Left ventricle myocardium inferior (tissue), 1 donor: ENCODE results near the gene PRM3. TPM values are rescaled to one million over a fixed set of nuclear protein-coding genes. Genes with fewer than 3 reads are reported as not detected.

Experiments used
- DNase-seq: peaks from one replicate; pipeline ENCODE4 v3.0.0-alpha.2; 2020
- H3K27ac ChIP-seq: fragments of 200-600 bp; replicated peaks from 2 replicates; pipeline ENCODE4 v1.8.0; 2021
- H3K27me3 ChIP-seq: fragments of 200-600 bp; 2 replicates; pipeline ENCODE4 v1.8.0; 2021; ENCODE audit warnings: low read depth
- H3K36me3 ChIP-seq: fragments of 200-600 bp; 2 replicates; pipeline ENCODE4 v1.8.0; 2021
- H3K4me1 ChIP-seq: fragments of 200-600 bp; 2 replicates; pipeline ENCODE4 v1.8.0; 2021
- H3K4me3 ChIP-seq: fragments of 200-600 bp; 2 replicates; pipeline ENCODE4 v1.8.0; 2021; ENCODE audit warnings: mild to moderate bottlenecking, moderate library complexity
- H3K9me3 ChIP-seq: fragments of 200-600 bp; replicated peaks from 2 replicates; pipeline ENCODE4 v1.8.0; 2021
- intact Hi-C: fragments of 100-400 bp; cut with micrococcal nuclease; formaldehyde crosslinking; loops from one replicate; pipeline ENCODE4 v1.11.0; 2022
- total RNA-seq: library from RNA; stranded (reverse); fragmentation: NEBNext Ultra II Directional; extraction: Animal tissue kit (Norgen Biotek cat#: 25700); gene quantifications from one replicate; pipeline ENCODE4 v1.2.1, GENCODE V29; 2021
- TF ChIP-seq, protein P1 (sequence below): fragments of 200-600 bp; IDR thresholded peaks from 2 replicates; pipeline ENCODE4 v1.8.0; 2021; ENCODE audit warnings: antibody characterized with exemption, mild to moderate bottlenecking, borderline replicate concordance
- donor health status: DM: no; HTN: yes; CAD: no; lungs with severe emphysema.

PRM3 gene
- total RNA-seq, 1 donor from 2014 or later: not detected

DNA sequence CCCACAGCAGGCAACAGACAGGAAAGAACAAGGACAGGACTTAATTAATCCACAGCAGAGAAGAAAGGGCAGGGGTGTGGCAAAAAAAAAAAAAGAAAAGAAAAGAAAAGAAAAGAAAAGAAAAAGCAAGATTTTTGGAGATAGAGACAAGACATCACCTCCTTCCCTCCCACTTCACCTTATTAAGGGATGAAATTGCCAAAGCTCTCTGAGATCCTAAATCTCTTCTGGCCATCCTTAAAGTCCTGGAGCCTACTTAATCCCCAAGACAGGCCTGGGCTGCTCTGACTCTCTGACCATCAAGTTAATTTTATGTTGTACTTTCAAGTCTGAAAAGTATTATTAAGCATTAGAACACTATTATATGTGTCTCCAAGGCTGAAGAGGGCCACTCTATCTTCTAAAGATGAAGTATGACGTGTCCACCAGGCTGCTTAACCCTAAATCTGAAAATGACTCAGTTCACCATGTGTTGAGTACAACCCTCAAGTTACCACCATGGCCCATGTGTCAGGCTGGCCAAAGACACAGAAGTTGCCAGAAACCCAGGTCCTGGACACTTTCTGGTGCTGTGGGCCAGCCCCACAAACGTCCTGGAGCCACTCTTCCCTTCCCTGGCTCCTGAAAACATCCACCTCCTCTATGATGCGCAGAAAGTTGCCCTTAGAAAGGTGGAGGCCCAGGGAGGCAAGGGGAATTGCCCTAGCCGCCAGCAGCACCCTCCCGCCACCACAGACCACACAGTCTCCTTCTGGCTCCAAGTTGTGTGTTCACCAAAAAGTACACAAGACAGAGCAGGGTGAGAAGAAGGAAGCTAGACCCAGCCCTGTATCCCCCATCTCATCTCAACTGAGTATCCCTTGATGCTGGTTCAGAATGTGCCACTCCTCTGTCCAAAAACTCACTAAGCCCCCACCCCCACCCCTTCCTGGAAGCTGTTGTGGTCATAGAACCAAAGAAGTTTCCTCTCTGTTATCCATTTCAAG is 20.1 kb downstream of the PRM3 start:
- DNase-seq: no peak
- intact Hi-C loops: loop anchor here (10.0 kb wide), 1 partner anchor 101 kb away; no protein-coding TSS in a partner anchor
- H3K4me3 ChIP-seq: peak overlapping the region; percentile 90
- H3K9me3 ChIP-seq: no peaks in the 10 kb centered on the region
- H3K4me1 ChIP-seq: peaks cover 44% of the 10 kb centered on the region
- H3K36me3 ChIP-seq: no peaks in the 10 kb centered on the region
- H3K27ac ChIP-seq: no peak overlapping the region
- H3K27me3 ChIP-seq: no peaks in the 10 kb centered on the region
- TF ChIP-seq, protein P1, sequence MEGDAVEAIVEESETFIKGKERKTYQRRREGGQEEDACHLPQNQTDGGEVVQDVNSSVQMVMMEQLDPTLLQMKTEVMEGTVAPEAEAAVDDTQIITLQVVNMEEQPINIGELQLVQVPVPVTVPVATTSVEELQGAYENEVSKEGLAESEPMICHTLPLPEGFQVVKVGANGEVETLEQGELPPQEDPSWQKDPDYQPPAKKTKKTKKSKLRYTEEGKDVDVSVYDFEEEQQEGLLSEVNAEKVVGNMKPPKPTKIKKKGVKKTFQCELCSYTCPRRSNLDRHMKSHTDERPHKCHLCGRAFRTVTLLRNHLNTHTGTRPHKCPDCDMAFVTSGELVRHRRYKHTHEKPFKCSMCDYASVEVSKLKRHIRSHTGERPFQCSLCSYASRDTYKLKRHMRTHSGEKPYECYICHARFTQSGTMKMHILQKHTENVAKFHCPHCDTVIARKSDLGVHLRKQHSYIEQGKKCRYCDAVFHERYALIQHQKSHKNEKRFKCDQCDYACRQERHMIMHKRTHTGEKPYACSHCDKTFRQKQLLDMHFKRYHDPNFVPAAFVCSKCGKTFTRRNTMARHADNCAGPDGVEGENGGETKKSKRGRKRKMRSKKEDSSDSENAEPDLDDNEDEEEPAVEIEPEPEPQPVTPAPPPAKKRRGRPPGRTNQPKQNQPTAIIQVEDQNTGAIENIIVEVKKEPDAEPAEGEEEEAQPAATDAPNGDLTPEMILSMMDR: no peak

GRCh38 chr16:11252482-11252931 is 20.9 kb downstream of the PRM3 start:
- Histone ChIP-seq H3K9me3 (no peaks in the 10 kb centered on the region), H3K36me3 (no peaks in the 10 kb centered on the region), H3K27me3 (no peaks in the 10 kb centered on the region), H3K27ac (no peak overlapping the region), H3K4me1 (peaks cover 39% of the 10 kb centered on the region), H3K4me3 (no peak overlapping the region)
- DNase-seq: no peak
- TF ChIP-seq, protein P1: no peak
- intact Hi-C loops: loop anchor here (10.0 kb wide), 1 partner anchor 102 kb away; no protein-coding TSS in a partner anchor

DNA sequence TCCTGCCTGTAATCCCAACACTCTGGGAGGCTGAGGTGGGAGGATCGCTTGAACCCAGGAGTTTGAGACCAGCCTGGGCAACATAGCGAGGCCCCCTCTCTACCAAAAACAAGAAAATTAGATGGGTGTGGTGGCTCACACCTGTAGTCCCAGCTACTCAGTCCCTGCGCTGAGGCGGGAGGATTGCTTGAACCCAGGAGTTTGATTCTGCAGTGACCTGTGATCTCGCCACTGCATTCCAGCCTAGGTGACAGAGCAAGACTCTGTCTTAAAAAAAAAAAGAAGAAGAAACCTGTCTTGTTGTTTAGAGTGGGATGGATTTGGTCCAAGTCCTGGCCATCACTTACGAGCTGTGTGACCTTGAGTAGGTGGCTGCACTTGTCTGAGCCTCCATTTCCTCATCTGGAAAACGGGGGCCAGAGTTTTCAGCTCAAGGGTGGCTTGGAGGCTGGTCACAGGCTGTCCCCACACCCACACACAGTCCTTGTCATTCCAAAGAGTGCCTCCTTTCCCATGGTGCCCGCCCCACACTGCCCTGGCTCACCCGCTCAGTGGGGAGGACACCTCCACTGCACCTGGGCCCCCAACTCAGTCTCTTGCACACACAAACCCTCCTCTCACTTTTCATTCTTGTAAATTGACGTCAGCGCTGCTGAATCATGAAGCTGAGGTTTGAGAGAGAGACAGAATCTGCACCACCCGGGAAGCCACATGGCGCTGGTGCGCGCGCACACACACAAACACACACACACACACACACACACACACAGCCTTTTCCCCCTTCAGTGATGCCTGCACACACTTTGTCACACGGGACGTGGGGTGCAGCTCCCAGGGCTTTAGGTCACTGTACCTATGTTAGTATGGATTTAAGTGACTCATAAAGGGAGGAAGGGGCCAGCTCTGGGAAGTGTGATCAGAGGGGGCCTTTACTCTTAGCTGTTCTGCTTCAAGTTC is 21.6 kb downstream of the PRM3 start:
- DNase-seq: no peak
- TF ChIP-seq, protein P1: no peak
- Histone ChIP-seq H3K9me3 (no peaks in the 10 kb centered on the region), H3K27ac (no peak overlapping the region), H3K27me3 (no peaks in the 10 kb centered on the region), H3K4me1 (peaks cover 32% of the 10 kb centered on the region), H3K36me3 (no peaks in the 10 kb centered on the region), H3K4me3 (no peak overlapping the region)
- intact Hi-C loops: loop anchor here (10.0 kb wide), 1 partner anchor 103 kb away; no protein-coding TSS in a partner anchor

- H3K4me1 ChIP-seq: peaks cover 25% of the 10 kb centered on the region
- no peak for DNase-seq
- H3K27me3 ChIP-seq: no peaks in the 10 kb centered on the region
- no peaks in the 10 kb centered on the region for H3K9me3 ChIP-seq
- H3K27ac ChIP-seq: no peak overlapping the region
- no peaks in the 10 kb centered on the region for H3K36me3 ChIP-seq
- TF ChIP-seq, protein P1: no peak
- intact Hi-C loops: loop anchor here (10.0 kb wide), 1 partner anchor 104 kb away; no protein-coding TSS in a partner anchor
- no peak overlapping the region for H3K4me3 ChIP-seq
These were observed 22.5 kb downstream of the PRM3 start for GRCh38 chr16:11250786-11251524.
